HL-60/S4 treated with phorbol 12-myristate 13-acetate at 8.2 ng/mL for 4 days and 3 days (cell line): ENCODE measurements around the gene MPLKIP.
"Not testable (repeated sequence)": the region's sequence is repeated elsewhere in the genome, so short reads cannot be mapped to it uniquely, and the experiment has no call there.

ENCODE experiments used
- in situ Hi-C: fragments of 300-500 bp; cut with MboI; formaldehyde crosslinking; loops from 2 replicates; pipeline ENCODE4 v1.15.0; 2022; ENCODE audit warnings: low sequenced_read_pairs

MPLKIP gene

DNA sequence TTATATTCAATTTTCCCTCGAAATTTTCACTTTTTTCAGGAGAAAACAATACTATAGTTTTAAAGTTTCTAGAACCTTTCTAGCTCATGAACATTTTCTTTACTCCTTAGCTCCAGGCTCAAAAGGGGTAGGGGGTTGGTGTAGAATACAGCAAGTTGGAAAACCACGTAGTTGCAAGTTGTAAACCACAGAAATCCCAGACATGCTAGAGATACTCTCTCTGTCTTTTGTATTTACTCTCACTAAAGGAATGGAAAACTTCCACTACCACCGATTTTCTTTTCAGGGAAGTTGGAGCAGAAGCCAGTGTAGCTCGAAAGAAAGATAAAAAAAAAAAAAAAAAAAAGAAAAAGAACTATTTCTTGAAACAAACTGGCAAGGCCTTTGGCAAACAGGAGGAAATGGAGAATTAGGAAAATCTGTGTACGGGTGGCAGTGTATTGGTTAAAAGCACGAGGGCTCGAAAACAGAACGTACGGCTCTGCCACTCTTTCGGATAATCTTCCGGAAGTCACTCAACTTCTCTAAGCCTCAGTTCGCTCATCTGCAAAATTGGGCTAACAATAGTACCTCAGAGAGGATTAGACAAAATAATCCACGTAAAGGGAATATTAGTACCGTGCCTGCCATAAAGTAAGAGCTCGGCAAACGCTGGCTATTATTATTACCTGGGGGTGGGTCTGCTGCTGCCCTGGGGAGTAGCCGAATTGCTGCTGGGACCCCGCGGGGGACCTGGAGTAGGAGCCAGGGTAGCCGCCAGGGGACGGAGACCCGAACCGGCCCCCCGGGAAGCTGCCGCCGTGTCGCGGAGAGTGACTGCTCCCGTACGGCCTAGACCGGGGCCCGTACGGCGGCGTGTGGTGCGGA is 628 bp downstream of the MPLKIP start:
- in situ Hi-C loops, result no loop called here

- in situ Hi-C loops, result no loop called here
Observed at GRCh38 chr7:40122940-40123254, 11.5 kb downstream of the MPLKIP start.

- in situ Hi-C loops, result not testable (repeated sequence)
Observed at GRCh38 chr7:40122100-40122939, 12.1 kb downstream of the MPLKIP start.

- in situ Hi-C loops, result no loop called here
Observed at GRCh38 chr7:40120020-40120419, 14.4 kb downstream of the MPLKIP start.

DNA sequence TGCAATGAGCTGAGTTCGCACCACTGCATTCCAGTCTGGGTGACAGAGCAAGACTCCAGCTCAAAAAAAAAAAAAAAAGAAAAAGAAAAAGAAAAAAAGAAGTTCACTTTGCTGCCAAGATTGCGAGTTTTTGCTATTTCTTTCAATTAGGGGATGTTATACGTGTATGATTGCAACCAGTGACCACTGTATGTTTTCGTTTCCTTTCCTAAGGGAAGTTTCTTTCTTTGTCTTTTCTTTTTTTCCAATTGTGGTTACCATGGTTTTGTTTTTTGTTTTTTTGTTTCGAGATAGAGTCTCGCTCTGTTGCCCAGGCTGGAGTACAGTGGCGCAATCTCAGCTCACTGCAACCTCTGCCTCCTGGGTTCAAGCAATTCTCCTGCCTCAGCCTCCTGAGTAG is 16.2 kb downstream of the MPLKIP start:
- in situ Hi-C loops, result not testable (repeated sequence)

DNA sequence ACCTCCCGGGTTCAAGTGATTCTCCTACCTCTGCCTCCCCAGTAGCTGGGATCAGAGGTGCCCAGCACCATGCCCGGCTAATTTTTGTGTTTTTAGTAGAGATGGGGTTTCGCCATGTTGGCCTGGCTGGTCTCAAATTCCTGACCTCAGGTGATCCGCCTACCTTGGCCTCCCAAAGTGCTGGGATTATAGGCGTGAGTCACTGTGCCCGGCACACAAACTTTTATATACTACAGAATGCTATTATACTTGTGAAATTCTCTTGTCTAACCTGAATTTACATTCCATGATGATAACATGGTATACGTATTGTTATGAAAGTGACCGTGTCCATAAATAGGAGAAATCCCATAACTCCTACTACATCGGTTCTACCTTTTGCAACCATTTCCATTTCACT is 17.2 kb downstream of the MPLKIP start:
- in situ Hi-C loops, result not testable (repeated sequence)

DNA sequence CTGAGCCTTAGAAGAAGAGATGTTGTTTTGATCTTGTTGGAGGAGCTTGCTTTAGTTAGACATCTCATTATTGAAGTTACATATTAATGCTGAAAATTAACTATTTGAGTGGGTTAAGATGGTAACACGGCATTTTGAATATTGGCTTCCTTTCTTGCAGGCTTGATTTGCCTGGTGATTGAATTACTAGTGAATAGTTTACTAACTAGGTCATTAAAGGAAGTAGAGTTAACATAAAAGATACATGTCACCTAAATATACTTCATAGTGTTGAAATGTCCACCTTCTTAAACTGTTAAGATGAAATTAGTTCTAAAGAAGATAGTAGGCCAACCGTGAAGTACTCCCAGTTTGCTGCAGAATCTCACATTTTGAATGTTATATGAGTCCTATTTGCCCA is 18.5 kb downstream of the MPLKIP start:
- in situ Hi-C loops, result no loop called here

DNA sequence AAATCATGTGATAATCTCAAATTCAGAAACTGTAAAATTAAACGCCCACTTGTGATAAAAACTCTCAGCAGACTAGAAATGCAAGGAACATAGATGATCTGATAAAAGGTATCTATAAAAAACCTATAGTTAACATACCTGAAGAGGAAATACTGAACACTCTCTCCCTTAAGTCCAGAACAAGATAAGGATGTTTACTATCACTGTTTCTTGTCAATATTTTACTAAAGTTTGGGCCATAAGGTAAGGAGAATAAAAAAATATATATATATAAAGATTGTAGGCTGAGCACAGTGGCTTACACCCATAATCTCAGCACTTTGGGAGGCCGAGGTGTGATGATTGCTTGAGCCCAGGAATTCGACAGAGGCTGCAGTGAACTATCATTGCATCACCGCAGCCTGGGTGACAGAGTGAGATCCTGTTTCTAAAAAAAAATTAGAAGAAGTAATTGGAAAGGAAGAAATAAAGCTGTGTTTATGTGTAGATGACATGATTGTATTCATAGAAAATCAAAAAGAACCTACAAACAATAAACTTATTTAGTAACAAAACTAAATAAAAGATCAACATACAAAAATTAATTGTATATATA is 28.4 kb downstream of the MPLKIP start:
- in situ Hi-C loops, result no loop called here

DNA sequence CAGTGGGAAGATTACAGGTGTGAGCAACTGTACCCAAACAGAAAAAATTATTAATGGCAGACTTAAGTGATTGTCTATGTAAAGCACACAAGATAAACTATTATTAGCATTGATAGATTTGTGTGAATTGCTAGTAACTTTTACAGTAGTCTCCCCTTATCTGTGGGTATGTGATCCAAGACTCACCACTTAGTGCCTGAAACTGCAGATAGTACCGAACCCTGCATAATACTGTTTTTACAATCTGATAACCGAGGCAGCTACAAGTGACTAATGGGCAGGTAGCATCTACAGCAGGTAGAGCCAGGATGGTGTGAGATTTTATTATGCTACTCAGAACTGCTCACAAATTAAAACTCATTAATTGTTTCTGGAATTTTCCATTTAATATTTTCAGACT is 31.5 kb downstream of the MPLKIP start:
- in situ Hi-C loops, result no loop called here

DNA sequence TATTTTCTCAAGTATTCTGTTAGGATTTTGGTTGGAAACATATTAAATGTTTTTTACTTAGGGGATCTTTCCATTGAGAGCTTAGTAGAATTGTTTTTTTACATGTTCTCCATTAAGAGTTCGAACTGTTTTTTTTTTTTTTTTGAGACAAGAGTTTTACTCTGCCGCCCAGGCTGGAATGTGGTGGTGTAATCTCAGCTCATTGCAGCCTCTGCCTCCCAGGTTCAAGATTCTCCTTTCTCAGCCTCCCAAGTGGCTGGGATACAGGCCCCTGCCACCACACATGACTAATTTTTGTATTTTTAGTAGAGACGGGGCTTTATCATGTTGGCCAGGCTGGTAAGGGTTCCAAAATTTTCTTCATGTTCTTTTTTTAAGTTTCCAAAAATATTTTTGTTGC is 33.2 kb downstream of the MPLKIP start:
- in situ Hi-C loops, result no loop called here

GRCh38 chr7:40099837-40100236 is 34.6 kb downstream of the MPLKIP start:
- in situ Hi-C loops, result no loop called here

GRCh38 chr7:40098810-40099209 is 35.6 kb downstream of the MPLKIP start:
- in situ Hi-C loops, result no loop called here

GRCh38 chr7:40097728-40098127 is 36.7 kb downstream of the MPLKIP start:
- in situ Hi-C loops, result no loop called here

DNA sequence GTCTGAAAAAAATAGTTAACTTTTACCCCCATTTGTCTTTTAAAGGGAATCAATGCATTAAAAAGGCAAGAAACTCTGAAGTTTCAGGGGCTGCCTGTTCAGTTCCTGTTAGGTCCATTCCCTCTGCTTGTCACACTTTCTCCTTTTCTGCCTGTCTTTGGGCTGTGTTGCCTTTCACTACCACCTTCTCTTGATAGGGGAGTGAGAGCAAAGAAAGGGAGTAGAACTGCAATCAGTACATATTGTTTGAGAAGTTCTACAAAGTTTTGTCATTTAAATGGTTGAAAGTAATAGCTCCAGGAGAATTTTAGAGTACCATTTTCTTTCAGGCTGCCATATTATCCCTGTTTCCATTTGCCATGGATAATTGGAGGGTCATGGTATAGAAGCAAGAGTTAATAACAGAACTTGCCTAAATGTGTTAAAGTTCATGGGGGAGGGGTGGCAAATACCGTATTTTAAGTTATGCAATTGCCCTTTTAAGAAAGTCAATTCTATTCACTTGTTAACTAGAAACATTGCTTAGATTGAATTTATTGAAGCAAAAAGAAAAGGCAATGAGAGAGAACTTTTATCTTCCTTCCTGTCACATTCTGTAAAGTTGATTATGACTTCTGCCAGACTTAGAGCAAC is 38.6 kb downstream of the MPLKIP start:
- in situ Hi-C loops, result no loop called here

GRCh38 chr7:40095230-40095629 is 39.2 kb downstream of the MPLKIP start:
- in situ Hi-C loops, result no loop called here

DNA sequence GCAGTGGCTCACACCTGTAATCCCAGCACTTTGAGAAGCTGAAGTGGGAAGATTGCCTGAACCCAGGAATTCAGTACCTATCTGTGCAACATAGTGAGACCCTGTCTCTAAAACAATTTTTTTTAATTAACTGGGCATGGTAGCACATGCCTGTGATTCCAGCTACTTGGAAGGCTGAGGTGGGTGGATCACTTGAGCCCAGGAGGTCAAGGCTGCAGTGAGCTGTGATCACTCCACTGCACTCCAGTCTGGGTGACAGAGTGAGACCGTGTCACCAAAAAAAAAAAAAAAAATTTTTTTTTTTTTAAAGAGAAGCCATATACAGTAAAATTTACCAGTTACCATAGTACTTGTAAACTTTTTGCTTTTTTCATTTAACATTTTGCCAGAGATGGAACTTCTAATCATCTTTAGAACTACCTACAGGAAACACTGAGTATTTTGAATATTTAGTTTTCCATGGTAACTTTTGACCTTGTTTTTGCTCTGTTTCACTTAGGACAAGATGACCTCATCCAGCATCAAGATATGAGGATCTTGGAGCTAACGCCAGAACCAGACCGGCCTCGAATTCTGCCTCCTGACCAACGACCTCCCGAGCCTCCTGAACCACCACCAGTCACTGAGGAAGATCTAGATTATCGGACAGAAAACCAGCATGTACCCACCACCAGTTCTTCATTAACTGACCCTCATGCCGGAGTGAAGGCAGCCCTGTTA is 40.6 kb downstream of the MPLKIP start:
- in situ Hi-C loops, result no loop called here

GRCh38 chr7:40092182-40092581 is 42.2 kb downstream of the MPLKIP start:
- in situ Hi-C loops, result no loop called here

DNA sequence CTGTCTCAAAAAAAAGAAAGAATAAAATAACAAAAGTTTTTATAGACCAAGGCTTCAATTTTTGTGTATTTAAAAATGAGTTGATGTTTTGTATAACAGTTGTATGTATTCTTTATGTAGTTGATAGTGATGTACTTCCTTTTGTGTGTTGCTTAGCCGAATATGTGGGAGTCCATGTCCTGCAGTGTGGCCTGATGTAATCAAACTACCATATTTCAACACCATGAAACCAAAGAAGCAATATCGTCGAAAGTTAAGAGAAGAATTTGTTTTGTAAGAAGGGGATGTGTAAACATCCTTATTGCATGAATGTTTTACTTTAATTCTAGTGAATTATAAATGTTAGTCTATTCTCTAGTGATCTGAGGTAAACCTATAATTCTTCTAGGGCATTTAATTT is 56.6 kb downstream of the MPLKIP start:
- in situ Hi-C loops, result no loop called here
